H1 (cell line): ENCODE measurements around the gene FXYD7. TPM values are rescaled to one million over a fixed set of nuclear protein-coding genes. Genes with fewer than 3 reads are reported as not detected.

Experiments used
- BACH1 ChIP-seq: IDR thresholded peaks from 2 replicates; pipeline ENCODE4 v1.6.1; 2012; ENCODE audit warnings: low read length, improper control_type of control experiment
- CTCF ChIP-seq, 3 experiments: IDR thresholded peaks; 1 replicate in 2 of 3; 2 replicates in 1 of 3; pipeline versions ENCODE4 v1.5.1 to v1.6.1; 2011; ENCODE audit warnings: low read length in 3 of 3, mild to moderate bottlenecking in 3 of 3, inconsistent platforms in 2 of 3, low read depth in 1 of 3, moderate library complexity in 1 of 3; ENCODE audit not compliant: insufficient read depth in 1 of 3; ENCODE audit errors: control extremely low read depth in 1 of 3
- EP300 ChIP-seq, 2 experiments: IDR thresholded peaks; 1 replicate in 1 of 2; 2 replicates in 1 of 2; pipeline ENCODE4 v1.6.1; 2011 to 2012; ENCODE audit warnings: low read depth in 2 of 2, low read length in 2 of 2, mild to moderate bottlenecking in 2 of 2, borderline replicate concordance in 1 of 2, inconsistent platforms in 1 of 2, moderate library complexity in 1 of 2
- GABPA ChIP-seq: IDR thresholded peaks from 2 replicates; pipeline ENCODE4 v1.6.1; 2011; ENCODE audit warnings: mild to moderate bottlenecking, low read length, moderate library complexity, borderline replicate concordance; ENCODE audit not compliant: insufficient read depth
- GTF2F1 ChIP-seq: IDR thresholded peaks from 2 replicates; pipeline ENCODE4 v1.6.1; 2012; ENCODE audit warnings: low read depth, low read length, improper control_type of control experiment, borderline replicate concordance
- KDM4A ChIP-seq: IDR thresholded peaks from one replicate; pipeline ENCODE4 v1.7.1; 2012; ENCODE audit warnings: low read depth, mild to moderate bottlenecking, moderate library complexity, low read length, inconsistent platforms; ENCODE audit not compliant: severe bottlenecking
- KDM5A ChIP-seq: fragments of 200-600 bp; IDR thresholded peaks from 2 replicates; pipeline ENCODE4 v1.7.1; 2012; ENCODE audit warnings: mild to moderate bottlenecking, low read length, inconsistent platforms, mixed read lengths
- POLR2AphosphoS5 ChIP-seq: IDR thresholded peaks from 2 replicates; pipeline ENCODE4 v1.6.1; 2011; ENCODE audit warnings: low read depth, low read length
- POU5F1 ChIP-seq: IDR thresholded peaks from 2 replicates; pipeline ENCODE4 v1.6.1; 2011; ENCODE audit warnings: low read depth, mild to moderate bottlenecking, low read length, moderate library complexity
- RAD21 ChIP-seq, 2 experiments: IDR thresholded peaks in 1 of 2; conservative IDR thresholded peaks in 1 of 2; 2 replicates each; pipeline ENCODE4 v1.6.1; 2011; ENCODE audit warnings: low read depth in 2 of 2, low read length in 2 of 2, improper control_type of control experiment in 1 of 2, inconsistent platforms in 1 of 2, mild to moderate bottlenecking in 1 of 2, moderate library complexity in 1 of 2
- RFX5 ChIP-seq: IDR thresholded peaks from 2 replicates; pipeline ENCODE4 v1.6.1; 2011; ENCODE audit warnings: low read depth, low read length, improper control_type of control experiment, borderline replicate concordance
- TEAD4 ChIP-seq: IDR thresholded peaks from 2 replicates; pipeline ENCODE4 v1.6.1; 2012; ENCODE audit warnings: low read depth, low read length, inconsistent platforms, mixed read lengths
- polyA plus RNA-seq, 7 experiments: library from polyadenylated mRNA; depleted of rRNA in 3 of 7; stranded (reverse) in 5 of 7; unstranded in 2 of 7; fragments of >200 nt in 5 of 7; fragments of 200-250 nt in 2 of 7; gene quantifications; 1 replicate in 5 of 7; 2 replicates in 1 of 7; 4 replicates in 1 of 7; pipeline versions ENCODE4 v1.2.1 to v1.2.3, GENCODE V29; 2011 to 2013; ENCODE audit warnings: missing spikeins in 2 of 7, mixed read lengths in 2 of 7
- total RNA-seq: library from RNA; stranded (reverse); fragmentation: NEBNext Ultra II Directional; extraction: Animal tissue kit (Norgen Biotek cat#: 25700); gene quantifications from 2 replicates; pipeline ENCODE4 v1.2.1, GENCODE V29; 2021
- TF ChIP-seq, protein P1 (sequence below): IDR thresholded peaks from 2 replicates; pipeline ENCODE4 v1.6.1; 2011; ENCODE audit warnings: low read depth, mild to moderate bottlenecking, low read length; ENCODE audit not compliant: insufficient read depth
- TF ChIP-seq, protein P2 (sequence below): IDR thresholded peaks from 2 replicates; pipeline ENCODE4 v1.6.1; 2012; ENCODE audit warnings: inconsistent platforms
- TF ChIP-seq, protein P3 (sequence below): IDR thresholded peaks from 2 replicates; pipeline ENCODE4 v1.6.1; 2012; ENCODE audit warnings: inconsistent platforms

Gene FXYD7
- total and polyA plus RNA-seq, 2 of the 8 experiments (the other 6 are each of a cell fraction or from before 2014, with no cell fraction given): 12.1 to 14.3 TPM

- TF ChIP-seq, protein P1, sequence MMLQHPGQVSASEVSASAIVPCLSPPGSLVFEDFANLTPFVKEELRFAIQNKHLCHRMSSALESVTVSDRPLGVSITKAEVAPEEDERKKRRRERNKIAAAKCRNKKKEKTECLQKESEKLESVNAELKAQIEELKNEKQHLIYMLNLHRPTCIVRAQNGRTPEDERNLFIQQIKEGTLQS: no peak
- TF ChIP-seq GABPA (no peak), EP300 (IDR thresholded peaks at IDR 0.05; ENCODE audit: borderline replicate concordance in 1 of 2, low read depth in 2 of 2, low read length in 2 of 2) (no peak), CTCF (IDR thresholded peaks at IDR 0.05; ENCODE audit: control extremely low read depth in 1 of 3, insufficient read depth in 1 of 3, low read depth in 1 of 3, low read length in 3 of 3) (peak; percentile 44 to 65 (median 61)), RAD21 (IDR thresholded peaks at IDR 0.05 in 1 of 2, conservative IDR thresholded peaks at IDR 0.05 in 1 of 2; ENCODE audit: low read depth in 2 of 2, low read length in 2 of 2) (peak; percentile 55 to 64), GTF2F1 (no peak), TEAD4 (no peak), KDM5A (no peak), POU5F1 (no peak), RFX5 (no peak), KDM4A (no peak), POLR2AphosphoS5 (no peak), BACH1 (no peak)
- TF ChIP-seq, protein P2, sequence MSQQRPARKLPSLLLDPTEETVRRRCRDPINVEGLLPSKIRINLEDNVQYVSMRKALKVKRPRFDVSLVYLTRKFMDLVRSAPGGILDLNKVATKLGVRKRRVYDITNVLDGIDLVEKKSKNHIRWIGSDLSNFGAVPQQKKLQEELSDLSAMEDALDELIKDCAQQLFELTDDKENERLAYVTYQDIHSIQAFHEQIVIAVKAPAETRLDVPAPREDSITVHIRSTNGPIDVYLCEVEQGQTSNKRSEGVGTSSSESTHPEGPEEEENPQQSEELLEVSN: peak; percentile 77
- TF ChIP-seq, protein P3, sequence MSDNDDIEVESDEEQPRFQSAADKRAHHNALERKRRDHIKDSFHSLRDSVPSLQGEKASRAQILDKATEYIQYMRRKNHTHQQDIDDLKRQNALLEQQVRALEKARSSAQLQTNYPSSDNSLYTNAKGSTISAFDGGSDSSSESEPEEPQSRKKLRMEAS: peak; percentile 53
Observed at GRCh38 chr19:35140962-35141836, 1.9 kb upstream of the FXYD7 start (continued).
